Measurements from ENCODE around the gene RRAGB.

DNA sequence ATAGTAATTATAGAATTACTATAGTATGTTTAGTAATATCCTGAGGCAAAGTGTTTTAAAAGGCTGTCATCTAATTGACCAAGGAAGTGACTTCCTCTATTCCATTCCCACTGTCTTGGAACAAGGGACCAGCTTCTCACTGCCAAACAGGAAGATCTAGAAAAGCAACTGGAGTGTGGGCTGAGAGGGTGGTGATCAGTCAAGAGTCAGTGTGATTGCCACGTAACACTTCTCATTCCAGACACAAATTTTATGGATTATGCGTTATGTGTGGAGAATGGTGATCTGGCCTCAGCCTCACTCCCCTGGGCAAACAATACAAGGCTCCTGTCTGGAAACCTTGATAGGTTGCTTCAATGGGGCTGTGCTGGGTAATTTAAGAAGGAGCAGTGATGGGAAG, 60.0 kb downstream of the RRAGB start:
- TF ChIP-seq, protein P1, sequence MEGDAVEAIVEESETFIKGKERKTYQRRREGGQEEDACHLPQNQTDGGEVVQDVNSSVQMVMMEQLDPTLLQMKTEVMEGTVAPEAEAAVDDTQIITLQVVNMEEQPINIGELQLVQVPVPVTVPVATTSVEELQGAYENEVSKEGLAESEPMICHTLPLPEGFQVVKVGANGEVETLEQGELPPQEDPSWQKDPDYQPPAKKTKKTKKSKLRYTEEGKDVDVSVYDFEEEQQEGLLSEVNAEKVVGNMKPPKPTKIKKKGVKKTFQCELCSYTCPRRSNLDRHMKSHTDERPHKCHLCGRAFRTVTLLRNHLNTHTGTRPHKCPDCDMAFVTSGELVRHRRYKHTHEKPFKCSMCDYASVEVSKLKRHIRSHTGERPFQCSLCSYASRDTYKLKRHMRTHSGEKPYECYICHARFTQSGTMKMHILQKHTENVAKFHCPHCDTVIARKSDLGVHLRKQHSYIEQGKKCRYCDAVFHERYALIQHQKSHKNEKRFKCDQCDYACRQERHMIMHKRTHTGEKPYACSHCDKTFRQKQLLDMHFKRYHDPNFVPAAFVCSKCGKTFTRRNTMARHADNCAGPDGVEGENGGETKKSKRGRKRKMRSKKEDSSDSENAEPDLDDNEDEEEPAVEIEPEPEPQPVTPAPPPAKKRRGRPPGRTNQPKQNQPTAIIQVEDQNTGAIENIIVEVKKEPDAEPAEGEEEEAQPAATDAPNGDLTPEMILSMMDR (IDR thresholded peaks at IDR 0.05): no peak
- no peak for TF ChIP-seq POLR2A (IDR thresholded peaks at IDR 0.05)
